Fibroblast of skin of back (primary cell): ENCODE data around the gene POLR3GL.
"Not testable (repeated sequence)": the region's sequence is repeated elsewhere in the genome, so short reads cannot be mapped to it uniquely, and the experiment has no call there.

ENCODE experiments used
- DNase-seq: peaks from one replicate; pipeline ENCODE4 v3.0.0-alpha.2; 2013

POLR3GL gene

DNA sequence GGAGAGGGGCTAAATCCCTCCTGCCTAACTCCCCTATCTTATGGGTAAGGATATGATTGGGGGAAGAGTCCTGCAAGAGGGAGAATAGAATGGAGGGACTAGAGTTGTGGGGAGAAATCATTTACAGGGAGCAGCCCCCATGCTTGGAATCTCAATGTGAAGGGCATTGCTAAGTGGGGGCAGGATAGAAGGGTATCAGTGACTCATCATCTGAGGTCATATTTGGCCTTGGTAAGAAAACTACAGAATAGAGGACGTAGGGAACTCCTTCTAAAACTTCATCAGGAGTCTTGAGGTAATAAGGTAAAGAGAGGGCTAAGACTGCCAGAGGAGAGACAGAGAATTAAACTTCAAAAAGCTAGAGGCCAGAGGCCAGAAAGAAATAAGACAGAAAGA lies 56.6 kb downstream of the POLR3GL start:
- DNase-seq: no peak

DNA sequence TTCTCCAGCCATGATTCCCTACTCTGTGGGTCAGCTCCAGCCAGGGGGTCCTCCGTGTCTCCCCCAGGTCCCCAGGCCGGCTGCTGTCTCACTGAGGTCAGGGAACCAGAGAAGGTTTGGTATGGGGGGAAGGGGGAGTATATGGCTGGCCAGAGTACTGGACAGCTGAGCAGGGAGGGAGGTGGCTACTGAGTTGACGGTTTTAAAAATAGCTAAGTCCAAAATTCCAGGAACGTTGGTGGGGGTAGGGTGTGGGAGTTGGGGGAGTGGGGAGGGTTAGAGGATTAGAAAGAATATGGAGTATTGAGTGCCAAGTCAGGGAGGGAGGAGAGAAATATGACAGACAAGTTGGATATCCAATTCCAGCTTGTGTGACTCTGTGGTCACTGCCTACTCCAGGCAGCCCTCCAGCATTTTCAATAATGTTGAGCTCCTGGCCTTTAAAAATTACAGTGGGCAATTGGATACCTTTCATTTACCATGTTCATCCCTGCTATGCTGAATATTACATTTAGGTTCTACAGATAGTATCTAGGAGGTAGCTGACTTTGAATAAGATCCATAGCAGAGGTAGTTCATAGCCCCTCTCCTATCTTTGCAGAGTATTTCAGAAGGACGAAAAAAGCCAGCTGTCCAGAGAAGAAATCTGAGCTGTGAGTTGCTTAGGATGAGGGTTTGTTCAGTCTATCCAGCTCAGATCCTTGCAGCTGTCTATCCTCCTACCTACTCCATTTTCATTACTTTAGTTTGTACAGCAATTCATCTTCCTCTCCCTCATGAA lies 57.3 kb downstream of the POLR3GL start, which contains the start of gene HJV:
Gene HJV, minus strand, starts transcription at position 114 of the 781 bp plus-strand sequence. CDS start 1,504 bp downstream, outside the sequence.
- no peak for DNase-seq

DNA sequence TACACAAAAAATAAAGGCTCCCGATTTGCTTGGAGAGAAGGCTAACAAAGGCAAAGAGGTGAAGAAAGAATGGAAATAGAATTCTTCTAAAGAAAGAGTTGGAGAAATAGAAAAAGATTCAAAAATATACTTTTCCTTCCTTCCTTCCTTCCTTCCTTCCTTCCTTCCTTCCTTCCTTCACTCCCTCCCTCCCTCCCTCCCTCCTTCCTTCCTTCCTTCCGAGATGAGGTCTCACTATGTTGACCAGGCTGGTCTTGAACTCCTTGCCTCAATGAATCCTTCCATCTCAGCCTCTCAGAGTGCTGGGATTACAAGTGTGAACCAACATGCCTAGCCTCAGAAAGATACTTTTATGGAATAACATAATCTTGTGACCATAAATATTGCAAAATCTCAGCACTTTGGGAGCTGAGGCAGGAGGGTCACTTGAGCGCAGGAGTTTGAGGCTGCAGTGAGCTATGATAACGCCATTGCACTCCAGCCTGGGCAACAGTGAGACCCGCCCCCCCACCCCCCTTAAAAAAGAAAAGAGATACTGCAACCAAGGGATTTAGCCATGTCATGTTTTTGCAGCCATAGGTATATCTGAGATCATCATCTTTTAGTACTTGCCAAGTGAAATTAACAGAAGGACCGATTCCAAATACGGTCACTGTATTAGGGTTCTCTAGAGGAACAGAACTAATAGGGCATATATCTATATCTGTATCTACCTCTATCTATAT lies 58.1 kb downstream of the POLR3GL start:
- DNase-seq: no peak

DNA sequence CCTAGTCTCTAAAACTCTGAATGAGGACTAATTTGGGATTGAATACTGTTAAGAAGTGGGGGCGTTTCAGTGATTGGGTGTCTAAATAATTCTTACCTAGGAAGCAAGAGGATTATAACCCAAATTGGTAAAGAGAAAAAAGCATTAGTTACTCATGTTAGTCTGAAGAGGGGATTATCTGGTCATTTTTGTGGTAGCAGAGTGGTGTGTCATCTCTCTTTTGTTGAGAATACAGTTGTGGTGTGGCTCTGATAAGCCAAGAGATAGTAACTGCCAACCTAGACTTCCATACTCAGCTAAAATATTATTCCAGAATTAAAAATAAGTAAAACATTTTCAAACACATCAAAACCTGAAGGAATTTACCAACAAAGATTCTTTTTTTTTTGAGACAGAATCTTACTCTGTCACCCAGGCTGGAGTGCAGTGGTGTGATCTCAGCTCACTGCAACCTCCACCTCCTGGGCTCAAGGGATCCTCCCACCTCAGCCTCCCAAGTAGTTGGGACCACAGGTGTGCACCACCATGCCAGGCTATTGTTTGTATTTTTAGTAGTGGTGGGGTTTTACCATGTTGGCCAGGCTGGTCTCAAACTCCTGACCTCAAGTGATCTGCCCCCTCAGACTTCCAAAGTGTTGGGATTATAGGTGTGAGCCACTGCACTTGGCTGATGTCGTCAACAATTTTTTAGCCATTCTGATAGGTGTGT lies 61.5 kb downstream of the POLR3GL start:
- not testable (repeated sequence) for DNase-seq

DNA sequence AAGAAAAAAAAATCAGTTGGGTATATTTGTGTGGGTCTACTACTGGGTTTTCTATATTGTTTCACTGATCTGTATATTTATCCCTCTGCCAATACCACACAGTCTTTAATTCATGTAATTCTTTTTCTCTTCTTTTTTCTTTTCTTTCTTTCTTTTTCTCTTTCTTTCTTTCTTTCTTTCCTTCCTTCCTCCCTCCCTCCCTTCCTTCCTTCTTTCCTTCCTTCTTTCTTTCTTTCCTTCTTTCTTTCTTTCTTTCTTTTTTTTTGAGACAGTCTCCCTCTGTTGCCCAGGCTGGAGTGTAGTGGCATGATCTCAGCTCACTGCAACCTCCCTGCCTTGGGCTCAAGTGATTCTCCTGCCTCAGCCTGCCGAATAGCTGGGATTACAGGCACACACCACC lies 62.2 kb downstream of the POLR3GL start:
- DNase-seq: not testable (repeated sequence)
